ENCODE measurements around the gene ZFHX3.

DNA sequence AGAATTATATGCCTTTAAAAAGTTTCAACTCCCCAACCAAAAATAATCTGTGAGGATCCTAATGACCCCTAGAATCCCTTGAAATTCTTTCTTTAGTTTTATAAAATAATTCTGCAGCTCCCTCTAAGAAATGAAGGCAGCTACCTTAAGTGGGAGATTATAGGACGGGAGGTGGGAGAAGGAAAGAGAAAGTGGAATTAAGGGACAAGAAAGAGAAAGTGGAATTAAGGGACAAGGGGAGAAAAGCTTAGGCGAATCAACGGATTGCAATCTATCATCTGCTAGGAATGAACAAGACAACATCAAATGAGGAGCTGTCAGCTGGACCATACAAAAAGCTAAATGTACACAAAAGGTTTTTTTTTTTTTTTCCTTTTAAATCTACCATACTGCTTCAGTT lies 262.0 kb downstream of the ZFHX3 start:
- no peak for TF ChIP-seq EZH2 (IDR thresholded peaks at IDR 0.05; ENCODE audit: insufficient read depth, poor library complexity, severe bottlenecking)
- TF ChIP-seq EZH2phosphoT487 (IDR thresholded peaks at IDR 0.05; ENCODE audit: insufficient read depth, low read depth) = no peak

Measured in GM23248 (cell line).